Left colon (tissue), 2 donors: ENCODE results near the gene CNST. TPM values are rescaled to one million over a fixed set of nuclear protein-coding genes. Genes with fewer than 3 reads are reported as not detected.
"Not testable (repeated sequence)": the region's sequence is repeated elsewhere in the genome, so short reads cannot be mapped to it uniquely, and the experiment has no call there.

ENCODE experiments used
- ATAC-seq: fragments of 200-7000 bp; cut with Tn5 transposase; one replicate; pipeline ENCODE4 v1.9.1; 2020; ENCODE audit warnings: mild to moderate bottlenecking, moderate library complexity
- DNase-seq, 2 donors: peaks; one replicate each; pipeline ENCODE4 v3.0.0-alpha.2; 2020
- intact Hi-C, 2 donors: fragments of 100-400 bp; cut with DNase I in 1 of 2; cut with micrococcal nuclease in 1 of 2; formaldehyde crosslinking; loops; one replicate each; pipeline versions ENCODE4 v1.11.2 to v1.14.0; 2022; cut with DNase I, micrococcal nuclease
- total RNA-seq, 2 donors: library from RNA; stranded (reverse); fragmentation: NEBNext Ultra II Directional; extraction: Animal tissue kit (Norgen Biotek cat#: 25700); gene quantifications; one replicate each; pipeline ENCODE4 v1.2.1, GENCODE V29; 2021
- donor health status: DM: no; HTN: no; CAD: no.
- donor health status: DM: yes; HTN: yes; CAD: no.

The CNST gene
- total RNA-seq, 2 donors from 2014 or later, result 40.2 to 45.0 TPM

DNA sequence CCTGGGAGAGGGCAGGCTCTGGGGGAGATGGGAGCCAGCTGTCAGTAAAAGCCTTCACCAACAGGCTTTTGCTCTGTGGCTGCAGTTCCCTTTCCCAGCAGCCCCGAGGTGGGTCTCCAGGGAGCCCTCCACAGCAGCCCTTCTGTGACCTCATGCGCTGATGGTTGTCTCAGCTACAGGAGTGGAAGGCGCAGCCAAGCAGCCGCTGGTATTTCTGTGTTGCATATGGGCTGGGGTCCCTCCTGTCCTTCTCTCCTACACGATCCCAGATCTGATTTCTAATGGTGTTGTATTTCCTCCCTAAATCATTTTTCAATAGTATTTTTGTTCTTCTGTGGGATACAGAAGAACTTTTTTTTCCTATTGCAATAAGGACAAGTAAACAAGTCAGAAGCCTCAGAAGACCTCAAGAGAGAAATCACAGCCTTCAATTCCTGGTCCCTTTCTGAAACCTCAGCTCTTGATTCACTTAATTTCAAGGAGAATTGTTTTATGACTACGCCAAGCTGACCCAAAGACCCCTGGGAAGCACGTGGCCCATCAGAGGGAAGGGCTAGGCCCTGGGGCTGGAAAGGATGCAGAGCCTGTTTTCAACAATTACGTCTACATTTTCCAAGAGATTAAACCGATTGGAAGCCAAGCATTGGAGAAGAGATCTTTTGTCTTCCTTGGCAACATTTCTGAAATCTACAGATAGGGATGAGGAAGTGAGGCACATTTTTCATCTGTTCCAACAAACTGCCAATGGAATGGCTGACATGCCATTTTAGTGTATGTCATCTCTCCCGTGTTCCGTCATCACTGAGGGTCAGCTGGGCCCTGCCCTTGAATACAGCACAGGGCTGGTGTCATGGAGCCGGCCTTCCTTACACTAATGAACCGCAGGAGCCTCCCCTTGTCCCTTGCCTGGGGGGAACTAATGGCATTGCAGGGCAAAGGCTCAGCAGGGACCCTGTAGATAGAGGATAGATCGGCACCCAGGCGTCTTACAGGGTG is 115.9 kb downstream of the CNST start:
- intact Hi-C loops, result no loop called here
- DNase-seq, result no peak
- no peak for ATAC-seq

DNA sequence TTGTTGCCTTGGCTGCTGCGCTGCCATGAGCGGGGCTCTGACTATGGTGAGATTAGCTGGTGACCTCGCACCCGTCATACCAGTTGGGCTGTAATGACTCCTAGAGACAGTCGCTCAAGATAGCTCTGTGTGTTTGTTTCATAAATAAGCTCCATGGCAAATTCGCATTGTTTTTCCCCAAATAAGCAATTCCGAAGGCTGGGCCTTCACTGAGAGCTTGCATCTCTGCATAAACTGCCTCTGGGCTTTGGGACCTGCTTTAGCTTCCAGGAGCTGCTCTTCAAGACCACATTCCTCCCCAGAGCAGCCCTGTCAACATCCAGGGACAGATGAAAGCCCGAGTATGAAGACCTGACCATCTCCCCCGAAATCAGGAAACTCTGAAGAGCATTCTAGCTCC is 117.3 kb downstream of the CNST start:
- DNase-seq (no peak), ATAC-seq (no peak)
- intact Hi-C loops, result no loop called here

DNA sequence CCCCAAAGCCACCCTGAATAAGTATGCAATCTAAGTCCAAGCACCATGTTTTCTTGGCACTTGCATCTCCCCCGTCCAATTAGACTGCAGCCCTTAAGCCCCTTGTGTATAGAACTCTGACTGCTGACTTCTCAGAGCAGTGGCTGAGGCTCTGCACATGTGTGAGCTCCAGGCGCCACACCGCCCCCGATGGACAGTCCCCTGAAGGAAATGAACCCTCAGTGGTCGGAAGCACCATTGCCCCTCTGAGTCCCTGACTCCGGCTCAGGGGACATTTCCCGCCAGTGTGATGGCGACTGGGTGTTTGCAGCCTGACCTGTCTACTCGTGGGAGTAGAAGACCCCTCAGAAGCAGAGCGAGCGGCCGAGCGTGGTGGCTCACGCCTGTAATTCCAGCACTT is 120.7 kb downstream of the CNST start:
- no peak for ATAC-seq
- intact Hi-C loops, result no loop called here

DNA sequence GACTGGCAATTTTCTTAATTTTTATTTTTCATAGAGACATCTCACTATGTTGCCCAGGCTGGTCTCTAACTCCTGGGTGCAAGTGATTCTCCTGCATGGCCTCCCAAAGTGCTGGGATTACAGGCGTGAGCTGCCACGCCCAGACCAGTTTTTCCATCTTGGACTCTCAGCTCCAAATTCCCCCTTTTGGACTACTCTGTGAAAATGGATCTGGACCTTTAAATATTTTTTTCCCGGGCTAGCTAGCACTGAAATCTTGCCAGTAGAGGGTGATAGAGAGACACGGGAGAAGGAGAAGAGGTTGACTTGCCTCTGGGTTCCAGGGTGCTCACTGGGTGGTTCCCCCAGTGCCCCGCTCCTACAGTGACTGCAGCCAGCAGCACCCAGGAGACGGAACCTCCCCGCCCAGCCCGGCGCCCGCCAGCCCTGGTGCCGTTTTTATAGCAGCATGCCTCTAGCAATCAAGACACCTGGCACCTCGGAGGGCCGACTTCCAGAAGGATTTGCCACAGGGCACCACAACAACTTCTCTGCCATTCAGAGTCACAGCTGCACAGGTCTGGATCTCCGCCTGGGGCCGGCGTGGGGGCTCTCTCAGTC is 123.3 kb downstream of the CNST start:
- ATAC-seq (peak; percentile 99), DNase-seq (peak; percentile 85 to 86)
- intact Hi-C loops, result loop anchor here (10.0 kb wide), 2 partner anchors 65 to 175 kb away; no protein-coding TSS in a partner anchor

More for the DNA sequence above, 120.7 kb downstream of the CNST start:
- no peak for DNase-seq

DNA sequence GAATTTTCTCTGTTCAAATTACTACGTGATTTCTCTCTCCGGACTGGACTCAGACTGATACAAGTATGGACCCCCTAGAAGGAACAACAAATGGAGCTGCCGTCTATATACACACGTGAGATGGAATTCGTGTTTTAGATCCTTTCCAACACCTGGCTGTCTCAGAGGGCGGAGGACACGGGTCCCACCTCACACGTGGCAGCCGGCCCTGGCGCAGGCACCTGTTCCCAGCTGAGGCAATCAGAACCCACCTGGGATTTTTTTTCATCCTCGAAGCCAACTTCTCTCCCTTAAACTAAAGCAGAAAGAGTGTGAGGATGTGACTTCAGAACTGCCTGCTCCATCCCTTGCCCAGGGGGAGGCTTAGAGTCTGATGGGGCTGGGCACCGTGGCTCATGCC is 123.8 kb downstream of the CNST start:
- intact Hi-C loops, result loop anchor here (10.0 kb wide), 2 partner anchors 65 to 175 kb away; no protein-coding TSS in a partner anchor
- ATAC-seq (peak; percentile 44), DNase-seq (no peak)

DNA sequence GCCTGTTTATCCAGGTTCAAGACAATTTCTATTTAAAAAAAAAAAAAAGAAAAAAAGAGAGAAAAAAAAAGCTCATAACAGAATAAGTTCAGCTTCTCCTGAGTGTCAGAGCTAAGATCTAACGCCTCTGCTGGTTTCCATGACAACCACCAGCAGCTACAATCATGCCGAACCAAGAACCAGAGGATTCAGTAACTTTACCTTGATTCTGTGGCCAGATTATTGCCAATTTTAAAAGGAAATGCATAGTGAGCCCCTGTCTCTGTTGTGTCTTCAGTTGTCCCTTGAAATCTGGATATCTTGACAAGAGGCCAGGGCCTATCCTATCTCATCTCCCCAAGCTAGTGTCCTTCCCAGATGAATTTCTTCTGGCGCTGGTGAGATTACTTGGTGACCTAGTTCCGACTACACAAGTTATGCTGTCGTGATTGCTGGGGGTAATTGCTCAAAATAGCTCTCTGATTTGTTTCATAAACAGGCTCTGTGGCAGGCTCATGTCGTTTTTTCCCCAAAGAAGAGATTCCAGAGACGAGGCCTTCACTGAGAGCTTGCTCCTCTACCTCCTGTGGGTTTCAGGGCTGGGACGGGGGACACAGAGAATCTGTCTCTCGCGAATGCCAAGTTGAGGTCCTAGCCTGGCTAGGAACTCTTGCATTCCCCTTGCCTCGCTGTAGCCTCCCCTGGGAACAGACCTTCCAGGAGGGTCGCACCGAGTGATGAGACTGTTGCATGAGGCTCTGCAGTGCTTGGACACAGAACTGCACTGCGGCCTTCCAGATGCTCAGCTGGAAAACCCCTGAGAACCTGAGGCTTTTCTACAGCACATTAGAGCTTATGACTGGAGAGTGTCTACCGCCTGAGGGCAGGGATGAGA is 125.6 kb downstream of the CNST start:
- intact Hi-C loops, result loop anchor here (10.0 kb wide), 2 partner anchors 63 to 177 kb away; no protein-coding TSS in a partner anchor
- no peak for DNase-seq
- no peak for ATAC-seq

DNA sequence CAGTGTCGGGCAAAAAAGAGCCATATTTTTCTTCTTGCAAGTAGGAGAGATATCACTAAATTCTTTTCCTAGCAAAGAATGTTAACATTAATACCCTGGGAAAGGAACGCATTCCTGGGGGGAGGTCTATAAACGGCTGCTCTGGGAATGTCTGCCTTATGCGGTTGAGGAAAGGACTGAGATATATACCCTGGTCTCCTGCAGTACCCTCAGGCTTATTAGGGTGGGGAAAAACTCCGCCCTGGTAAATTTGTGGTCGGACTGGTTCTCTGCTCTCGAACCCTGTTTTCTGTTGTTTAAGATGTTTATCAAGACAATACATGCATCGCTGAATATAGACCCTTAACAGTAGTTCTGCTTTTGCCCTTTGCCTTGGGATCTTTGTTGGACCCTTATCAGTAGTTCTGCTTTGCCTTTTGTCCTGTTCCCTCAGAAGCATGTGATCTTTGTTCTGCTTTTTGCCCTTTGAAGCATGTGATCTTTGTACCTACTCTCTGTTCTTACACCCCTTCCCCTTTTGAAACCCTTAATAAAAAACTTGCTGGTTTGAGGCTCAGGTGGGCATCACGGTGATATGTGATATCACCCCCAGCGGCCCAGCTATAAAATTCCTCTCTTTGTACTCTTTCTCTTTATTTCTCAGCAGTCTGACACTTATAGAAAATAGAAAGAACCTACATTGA is 128.1 kb downstream of the CNST start:
- not testable (repeated sequence) for ATAC-seq, DNase-seq
- intact Hi-C loops, result loop anchor here (10.0 kb wide), 2 partner anchors 60 to 180 kb away; no protein-coding TSS in a partner anchor

DNA sequence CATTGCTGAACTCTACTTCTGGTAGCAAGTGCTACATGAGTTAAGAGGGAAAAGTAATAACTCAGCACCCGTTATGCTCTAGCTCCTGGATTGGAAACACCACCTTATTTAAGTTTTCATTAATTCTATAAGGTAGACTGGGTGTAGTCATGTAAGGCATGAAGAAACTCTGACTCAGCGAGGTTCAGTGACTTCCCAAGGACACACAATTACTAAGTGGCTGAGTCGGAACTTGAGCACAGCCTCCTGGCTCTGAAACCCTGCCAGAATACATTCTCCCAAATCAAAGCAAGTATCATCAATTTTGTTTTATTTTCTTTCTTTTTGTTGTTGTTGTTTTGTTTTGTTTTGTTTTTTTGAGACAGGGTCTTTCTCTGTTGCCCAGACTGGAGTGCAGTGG is 128.9 kb downstream of the CNST start:
- intact Hi-C loops, result loop anchor here (5.0 to 10.0 kb wide), 3 partner anchors 60 to 198 kb away; no protein-coding TSS in a partner anchor
- no peak for DNase-seq
- no peak for ATAC-seq

DNA sequence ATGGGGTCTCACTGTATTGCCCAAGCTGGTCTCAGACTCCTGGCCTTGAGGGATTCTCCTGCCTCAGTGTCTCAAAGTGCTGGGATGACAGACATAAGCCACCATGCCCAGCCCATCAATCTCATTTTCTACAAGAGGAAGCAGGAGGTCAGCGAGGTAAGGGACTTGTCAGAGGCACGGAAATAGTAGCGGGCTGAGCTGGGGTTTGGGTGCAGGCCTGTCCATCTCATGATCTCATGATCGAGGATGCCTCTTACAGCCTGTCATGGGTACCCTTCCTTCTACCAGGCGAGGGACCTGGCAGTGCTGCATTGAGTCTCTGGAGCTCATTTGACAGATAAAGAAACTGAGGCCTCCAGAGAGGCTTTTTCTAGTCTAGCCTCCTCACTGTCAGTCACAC is 129.4 kb downstream of the CNST start:
- intact Hi-C loops, result loop anchor here (5.0 to 10.0 kb wide), 3 partner anchors 59 to 198 kb away; no protein-coding TSS in a partner anchor

DNA sequence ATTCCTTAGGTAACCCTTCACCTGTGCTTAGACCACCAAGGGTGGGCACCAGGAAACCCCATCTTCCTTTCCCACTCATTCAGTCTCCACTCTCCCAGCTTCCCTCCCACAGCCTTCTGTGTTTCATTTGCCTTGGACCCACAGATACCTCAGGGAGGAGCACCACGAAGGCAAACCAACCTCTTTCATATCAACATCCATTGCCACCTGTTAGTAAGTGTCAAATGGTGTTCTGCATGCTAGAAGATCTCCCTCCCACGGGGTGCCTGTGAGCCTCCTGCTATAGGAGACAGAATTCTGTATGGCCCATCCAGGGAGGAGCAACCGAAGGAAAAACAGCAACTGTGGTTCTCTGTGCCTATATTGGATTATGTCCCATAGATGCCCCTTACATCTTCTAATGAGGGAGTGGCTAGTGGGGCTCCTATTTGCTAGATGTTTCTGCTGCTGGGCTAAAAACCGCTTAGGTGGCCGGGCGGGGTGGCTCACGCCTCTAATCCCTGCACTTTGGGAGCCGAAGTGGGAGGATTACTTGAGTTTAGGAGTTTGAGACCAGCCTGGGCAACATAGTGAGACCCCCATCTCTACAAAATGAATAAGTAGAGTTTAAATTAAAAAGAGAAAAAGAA is 132.3 kb downstream of the CNST start:
- intact Hi-C loops, result loop anchor here (5.0 to 10.0 kb wide), 3 partner anchors 56 to 201 kb away; no protein-coding TSS in a partner anchor
- ATAC-seq (no peak), DNase-seq (no peak)

More for the DNA sequence above, 129.4 kb downstream of the CNST start:
- ATAC-seq (no peak), DNase-seq (no peak)

DNA sequence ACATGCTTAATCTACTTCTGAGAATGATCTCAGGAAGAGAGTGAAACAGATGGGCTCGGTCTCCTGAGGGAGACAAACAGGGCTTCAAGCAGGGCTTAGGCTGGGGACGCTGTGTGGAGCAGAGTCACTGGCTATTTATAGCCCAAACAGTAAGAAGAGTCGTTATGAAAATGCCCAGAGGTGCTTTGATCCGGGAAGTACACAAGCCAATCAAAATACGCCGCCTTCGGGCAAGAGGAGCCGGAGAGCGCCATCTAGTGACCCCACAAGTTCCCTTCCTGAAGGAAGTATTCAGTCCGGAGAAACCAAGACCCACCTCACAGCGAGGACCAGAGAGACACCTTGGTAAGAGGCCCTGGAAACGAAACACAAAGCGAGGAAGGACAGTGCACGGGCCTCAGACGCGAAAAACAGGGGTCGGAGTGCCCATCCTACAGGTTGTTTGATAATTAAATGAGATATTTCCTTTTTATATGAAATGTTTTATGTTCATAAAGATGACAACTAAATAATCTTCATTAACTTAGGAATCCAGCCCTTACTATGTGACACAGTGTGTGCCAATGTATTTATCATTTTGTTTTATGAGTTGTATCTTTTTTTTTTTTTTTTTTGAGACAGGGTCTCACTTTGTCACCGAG is 133.0 kb downstream of the CNST start:
- peak; percentile 61 for ATAC-seq
- intact Hi-C loops, result loop anchor here (5.0 to 10.0 kb wide), 3 partner anchors 56 to 202 kb away; no protein-coding TSS in a partner anchor

DNA sequence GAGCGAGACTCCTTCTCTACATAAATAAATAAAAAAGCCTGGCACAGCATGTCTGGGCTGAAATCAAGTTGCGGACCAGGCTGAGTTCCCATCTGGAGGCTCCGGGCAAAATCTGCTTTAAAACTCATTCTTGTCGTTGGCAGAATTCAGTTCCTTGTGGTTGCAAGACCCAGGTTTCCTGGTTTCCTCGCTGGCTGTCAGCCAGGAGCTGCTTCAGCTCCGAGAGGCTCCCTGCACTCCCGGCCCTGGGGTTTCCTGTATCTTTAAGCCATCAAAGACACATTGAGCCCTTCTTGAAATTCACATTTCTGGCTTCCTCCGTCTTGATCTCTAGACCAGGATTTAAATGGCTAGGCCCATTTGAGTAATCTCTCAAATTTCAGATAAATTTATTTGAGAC is 137.3 kb downstream of the CNST start:
- intact Hi-C loops, result no loop called here
- ATAC-seq, result peak; percentile 66
- peak; percentile 71 to 81 for DNase-seq

More for the DNA sequence above, 133.0 kb downstream of the CNST start:
- DNase-seq, result peak; percentile 84 to 95

DNA sequence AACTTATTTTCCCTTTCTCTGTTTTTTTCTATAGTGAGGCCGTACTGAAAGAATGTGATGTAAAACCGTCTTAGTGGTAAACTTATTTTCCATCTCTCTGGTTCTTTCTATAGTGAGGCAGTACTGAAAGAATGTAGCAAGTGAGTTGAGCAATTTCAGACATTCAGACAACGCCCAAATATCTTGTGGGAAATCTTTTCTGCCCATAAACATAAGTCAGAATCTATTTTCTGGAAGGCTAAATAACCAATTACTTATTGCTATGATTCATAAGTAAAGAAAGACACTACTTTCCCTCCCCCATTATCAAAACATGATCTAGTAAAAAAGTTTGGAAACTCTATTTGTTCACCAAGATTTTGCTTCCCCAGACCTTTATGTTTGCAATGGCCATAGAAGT is 139.1 kb downstream of the CNST start:
- intact Hi-C loops, result no loop called here
- no peak for ATAC-seq
- DNase-seq, result no peak

DNA sequence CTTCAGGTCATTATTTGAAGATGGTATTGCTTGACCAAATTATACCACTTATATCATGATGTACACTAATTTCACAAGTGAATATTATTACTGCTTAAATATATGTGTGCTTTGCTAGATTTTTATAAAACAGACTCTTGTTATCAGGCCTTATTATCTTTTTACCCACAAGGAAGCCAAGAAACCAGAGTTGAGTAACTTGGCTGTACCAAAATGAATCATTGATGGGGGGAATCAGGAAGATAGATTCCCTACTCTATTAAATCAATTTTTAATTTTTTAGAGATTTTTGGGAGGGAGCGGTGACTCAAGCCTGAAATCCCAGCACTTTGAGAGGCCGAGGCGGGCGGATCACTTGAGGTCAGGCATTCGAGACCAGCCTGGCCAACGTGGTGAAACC is 141.9 kb downstream of the CNST start:
- no peak for ATAC-seq
- no peak for DNase-seq
- intact Hi-C loops, result no loop called here

DNA sequence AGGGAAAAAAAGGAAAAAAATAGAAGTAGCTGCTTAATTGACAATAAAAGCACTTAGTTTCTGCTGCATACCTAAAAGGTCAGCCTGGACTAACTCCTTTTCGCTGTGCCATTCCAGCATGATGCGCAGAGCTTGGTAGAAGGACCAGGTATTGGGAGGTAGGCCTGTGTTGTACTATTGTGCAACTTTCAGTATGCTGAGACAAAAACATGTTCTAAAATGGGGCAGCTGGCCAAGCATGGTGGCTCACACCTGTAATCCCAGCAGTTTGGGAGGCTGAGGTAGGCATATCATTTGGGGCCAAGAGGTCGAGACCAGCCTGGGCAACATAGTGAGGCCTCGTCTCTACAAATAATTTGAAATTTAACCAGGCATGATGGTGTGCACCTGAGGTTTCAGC is 142.9 kb downstream of the CNST start:
- ATAC-seq (no peak), DNase-seq (no peak)
- intact Hi-C loops, result no loop called here

DNA sequence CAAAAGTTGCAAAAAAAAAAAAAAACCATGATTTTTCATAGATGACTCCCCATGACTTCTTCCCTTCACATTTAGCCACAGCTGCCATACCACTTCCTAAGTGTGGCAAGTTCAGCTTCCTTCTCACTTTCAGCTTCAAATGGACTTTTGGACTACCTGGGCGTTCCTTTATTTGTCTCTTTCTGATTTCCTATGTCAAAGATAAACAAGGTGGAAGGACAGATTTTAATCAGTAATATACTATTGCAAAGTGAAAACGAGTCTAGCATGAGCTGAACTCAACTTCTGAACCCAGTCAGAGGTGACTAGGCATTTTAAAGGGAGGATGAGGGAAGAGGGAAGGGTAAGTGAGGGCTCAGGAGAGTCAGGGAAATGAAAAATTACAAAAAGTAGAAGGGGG is 143.6 kb downstream of the CNST start:
- intact Hi-C loops, result no loop called here
- peak; percentile 90 for ATAC-seq
- no peak for DNase-seq

DNA sequence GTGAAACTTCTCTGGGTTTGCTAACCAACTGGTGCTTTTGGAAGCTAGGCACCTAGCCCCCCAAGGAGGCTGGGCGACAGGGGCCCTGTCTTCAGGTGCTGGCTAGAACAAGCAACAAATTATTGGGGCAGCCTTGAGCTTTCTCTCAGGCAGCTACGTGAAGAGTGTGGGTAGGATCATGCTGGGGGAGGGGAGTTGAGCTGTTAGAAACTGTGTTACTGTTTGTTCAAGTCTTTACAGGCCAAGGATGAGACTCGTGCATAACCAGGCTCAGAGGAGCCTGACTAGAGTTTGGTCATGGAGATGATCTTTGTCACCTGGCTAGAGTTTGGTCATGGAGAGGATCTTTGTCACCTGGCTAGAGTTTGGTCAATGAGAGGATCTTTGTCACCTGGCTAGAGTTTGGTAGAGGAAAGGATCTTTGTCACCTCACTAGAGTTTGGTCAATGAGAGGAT is 145.3 kb downstream of the CNST start:
- intact Hi-C loops, result no loop called here
- no peak for DNase-seq
- no peak for ATAC-seq
